ENCODE data around the gene IL1RAPL2.

IL1RAPL2 gene

DNA sequence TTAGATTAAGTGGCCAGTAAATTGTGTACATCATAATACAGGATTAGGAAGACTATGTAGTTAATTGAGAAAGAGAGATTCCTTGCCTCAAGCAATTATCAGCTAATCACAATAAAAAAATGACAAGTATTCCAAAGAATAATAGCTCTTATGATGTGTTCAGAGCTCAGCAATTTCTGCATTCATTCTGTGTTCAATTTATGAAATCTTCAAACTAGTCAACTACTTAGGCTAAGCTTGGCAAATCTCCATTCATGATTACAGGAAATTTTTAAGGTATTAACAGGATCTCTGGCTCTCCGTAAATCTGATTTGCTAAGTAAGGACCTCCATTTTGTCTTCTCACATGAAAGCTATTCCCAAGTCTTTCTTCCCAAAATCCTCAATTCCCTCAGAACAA, 911.4 kb downstream of the IL1RAPL2 start:
- DNase-seq: no peak

DNA sequence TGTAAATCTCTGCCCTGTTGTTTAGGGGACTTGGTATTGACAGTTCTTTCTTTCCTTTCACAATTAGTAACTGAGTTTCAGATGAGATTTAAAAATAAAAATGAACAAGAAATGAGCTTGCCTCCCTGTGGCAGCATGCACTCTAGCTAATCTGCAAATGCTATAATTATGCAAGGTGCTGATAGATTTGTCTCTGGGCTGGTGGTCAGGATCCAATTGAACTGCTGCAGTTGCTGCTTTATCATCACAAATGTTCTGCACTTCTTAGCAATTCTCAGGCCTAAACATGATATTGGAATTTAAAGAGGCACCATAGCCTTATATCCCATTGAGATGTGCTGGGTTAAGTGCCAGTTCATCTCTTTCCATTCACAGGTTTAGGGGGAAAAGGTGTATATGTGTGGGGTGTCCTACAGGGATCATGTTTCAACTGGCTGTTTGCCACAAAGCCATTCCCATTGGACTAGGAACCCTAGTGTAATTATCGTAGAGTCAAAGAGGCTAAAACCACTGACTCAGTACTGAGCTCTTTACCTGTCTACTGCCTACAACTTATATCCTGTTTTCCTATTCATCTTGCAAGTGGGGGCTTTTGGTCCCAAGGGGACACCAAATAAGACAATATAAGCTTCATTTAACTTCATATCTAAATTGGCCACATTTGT, 914.8 kb downstream of the IL1RAPL2 start:
- DNase-seq: no peak

DNA sequence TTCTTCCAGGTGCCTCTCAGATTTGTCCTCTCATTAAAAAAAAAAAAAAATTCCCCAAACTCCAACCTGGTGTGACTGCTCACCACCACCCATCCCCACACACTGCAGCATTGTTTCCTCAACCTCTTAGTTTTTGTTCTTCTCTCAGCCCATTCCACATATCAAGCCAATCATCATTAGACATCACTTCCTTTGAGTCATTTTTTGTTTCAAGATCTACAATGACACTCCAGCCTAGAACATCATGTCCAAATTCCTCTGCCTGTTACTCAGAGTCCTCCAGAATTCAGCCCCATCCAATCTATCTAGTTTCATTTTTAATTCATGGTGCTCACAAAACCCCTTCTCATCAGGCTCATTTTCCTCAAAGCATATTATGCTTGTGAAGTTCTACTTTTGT, 917.0 kb downstream of the IL1RAPL2 start:
- no peak for DNase-seq

DNA sequence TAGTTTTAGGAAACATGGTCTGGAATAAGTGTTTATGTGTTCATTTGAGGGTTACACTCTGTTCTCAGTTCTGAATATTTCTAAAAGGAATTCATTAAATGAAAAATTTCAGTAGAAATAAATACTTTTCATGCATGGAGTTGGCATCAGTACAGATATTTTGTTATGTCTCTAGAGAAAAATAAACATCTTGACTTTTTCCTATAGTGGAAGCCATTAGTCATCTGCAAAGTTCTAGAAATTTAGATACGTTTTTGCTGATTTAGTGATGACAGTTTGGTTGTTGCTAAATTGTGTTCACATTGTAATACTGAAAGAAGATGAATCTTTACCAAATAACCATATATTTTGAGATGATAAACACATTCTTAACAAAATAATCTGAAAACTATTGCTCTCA, 922.7 kb downstream of the IL1RAPL2 start:
- no peak for DNase-seq

DNA sequence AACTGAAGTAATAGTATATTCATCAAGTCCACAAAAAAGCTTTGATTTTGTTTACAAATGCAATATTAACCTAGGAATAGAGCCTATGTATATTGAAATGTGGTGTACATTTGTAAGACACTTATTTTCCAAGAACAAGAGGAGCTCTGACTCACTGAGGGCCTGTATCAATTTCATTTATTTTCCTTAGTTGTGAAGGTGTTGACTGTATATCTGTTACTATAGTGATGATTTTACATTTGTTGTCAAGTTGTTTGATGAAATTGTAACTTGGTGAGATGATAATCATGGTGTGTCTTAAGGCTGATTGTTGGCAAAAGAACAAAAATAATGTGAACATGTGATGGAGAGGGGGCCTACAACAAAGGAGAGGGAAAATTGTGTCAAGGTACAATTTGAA, 929.4 kb downstream of the IL1RAPL2 start:
- no peak for DNase-seq

DNA sequence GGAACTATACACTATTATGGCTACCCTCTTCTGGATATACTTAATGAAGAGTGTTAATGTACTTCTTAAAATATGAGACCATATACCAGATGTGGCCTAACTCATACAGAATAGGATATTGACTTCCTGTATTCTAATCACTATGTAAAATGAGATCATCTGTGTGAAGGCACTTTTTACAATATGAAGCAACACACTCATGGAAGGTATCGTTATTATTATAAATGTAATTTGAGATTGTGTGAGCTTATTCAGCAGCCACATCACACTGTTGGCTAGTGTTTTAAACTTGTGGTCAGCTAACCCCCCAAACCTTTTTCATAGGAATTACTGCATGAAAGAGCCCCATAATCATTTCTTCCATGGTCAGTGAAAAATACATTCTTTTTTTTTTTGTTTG, 936.3 kb downstream of the IL1RAPL2 start:
- DNase-seq: no peak

DNA sequence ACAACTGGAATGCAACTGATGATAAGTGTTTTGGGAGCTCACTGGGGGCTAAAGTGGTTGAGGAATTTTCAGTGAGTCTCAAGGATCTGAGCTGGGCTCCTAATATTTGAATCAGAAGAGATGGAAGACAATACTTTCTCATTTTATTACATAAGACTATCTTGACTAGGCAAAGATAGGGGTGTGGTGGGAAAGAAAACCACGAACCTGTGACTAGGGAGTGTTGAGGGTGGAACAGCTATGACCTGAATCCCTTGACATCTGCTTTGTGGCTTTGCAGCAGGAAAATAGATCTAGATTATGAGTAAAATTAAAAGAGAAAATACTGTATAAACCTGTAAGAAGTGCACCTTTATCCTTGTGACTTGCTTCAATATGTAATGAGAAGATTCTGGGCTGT, 949.6 kb downstream of the IL1RAPL2 start:
- DNase-seq: no peak

DNA sequence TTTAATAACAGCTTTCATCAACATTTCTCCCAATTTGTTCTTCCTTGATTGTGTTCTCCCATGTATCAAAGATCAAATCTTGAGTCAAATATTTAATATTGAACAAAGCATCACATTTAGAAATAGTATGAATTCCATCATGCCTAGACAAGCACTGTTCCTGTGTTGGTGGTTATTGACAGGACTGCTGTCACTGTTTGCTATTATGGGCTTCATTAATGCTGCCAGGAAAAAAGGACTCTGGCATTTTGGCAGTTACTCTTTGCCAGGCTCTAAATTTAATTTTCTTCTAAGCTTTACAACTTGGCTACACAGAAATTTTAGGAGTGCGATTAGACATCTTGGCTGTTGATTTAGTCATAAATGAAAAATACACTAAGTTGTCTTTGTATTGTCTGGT, 960.4 kb downstream of the IL1RAPL2 start:
- DNase-seq: no peak

DNA sequence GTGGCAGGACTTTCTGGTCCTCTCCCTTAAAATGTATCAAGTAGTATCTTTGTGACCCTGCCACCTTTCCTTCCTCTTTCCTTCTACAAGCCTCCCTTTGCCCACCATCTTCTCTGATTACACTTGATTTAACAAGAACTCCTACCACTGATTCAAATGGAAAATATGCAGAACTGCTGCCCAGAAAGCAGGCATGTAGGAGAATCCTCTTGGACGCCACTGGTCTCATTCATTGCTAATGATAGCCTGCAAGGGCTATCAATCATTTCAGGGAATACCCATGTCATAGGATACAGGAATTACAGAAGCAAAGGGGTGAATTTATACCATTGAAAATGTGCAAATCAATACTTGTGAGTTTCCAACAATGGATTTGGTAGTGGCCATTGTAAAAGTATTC, 961.8 kb downstream of the IL1RAPL2 start:
- no peak for DNase-seq

DNA sequence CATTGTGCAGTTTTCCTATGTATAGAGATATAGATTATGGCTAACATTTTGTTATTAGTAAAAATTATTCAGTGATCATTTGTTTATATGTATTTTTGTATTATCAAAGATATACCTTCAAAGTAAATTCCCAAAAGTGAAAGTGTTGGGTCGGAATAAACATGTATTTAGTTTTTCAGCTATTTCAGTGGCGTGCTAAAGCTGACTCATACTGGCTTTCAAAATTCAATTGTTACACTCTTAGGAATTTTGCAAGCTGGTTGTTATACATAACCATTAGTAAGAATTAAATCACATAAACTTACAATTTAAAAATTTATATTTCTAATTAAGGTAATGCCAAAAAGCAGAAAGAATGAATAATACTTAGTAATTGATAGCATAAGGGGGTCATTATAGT, 968.0 kb downstream of the IL1RAPL2 start:
- no peak for DNase-seq

DNA sequence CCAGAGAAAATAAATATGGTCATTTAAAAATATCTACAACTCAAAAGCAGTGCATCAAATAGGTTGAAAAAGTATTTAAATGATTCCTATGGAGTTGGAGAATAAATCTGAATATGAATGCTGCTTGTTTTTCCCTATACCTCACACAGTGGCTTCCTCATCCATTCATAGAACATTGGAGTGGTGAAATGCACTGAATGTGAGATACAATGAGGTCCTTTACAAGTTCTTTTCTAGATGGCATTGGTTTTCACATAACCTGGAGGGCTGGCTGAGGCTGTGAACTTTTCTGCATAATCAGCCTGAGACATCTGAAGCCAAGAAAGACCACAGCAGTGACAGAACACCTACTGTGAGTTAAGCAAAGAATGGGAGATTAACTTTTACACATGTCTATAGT, 977.3 kb downstream of the IL1RAPL2 start:
- DNase-seq: no peak

DNA sequence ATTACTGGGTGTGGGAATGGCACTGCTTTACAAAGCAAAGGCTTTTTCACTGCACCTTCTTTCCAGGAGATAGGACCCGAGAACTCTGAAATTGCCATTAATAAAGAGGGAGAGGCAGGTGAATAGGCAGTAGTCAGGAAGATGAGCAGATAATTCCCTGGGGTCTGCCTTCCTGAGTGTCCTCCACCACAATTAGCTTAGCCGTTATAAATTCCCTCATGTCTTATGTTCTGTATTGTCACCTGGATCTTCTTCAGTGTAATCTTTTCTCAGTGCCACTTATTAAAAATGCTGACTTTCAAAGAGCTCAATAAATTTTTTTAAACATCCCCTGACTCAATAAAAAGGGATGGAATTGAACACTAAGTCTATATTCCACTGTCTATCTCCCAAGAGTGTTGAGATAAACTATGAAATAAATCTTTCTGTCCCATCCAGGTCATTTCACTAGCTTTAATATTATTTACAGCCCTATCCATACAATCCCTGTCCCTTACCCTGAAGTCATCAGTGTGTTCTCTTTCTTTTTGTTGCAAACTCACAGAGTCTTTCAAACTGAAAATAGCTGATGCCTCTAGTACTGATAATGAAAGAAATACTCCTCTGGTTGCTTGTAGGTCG, 984.2 kb downstream of the IL1RAPL2 start:
- DNase-seq: no peak

DNA sequence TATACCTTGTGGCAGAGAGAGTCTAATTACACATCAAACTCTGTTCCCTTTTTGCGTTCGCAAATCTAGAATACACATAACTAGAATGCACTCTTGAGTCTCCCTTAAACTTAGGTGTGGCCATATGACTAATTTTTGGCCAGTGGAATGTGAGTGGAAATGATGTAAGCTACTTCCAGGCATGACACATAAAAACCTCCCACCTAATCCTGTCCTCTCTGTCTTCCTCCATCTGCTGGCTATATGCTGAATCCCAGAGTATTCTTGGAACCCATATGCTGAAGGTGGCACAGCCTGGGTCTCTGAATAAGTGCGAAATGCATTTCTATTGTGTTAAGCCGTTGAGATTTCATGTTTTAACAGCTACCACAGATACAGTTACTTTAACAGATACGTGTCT, 986.4 kb downstream of the IL1RAPL2 start:
- DNase-seq: no peak

DNA sequence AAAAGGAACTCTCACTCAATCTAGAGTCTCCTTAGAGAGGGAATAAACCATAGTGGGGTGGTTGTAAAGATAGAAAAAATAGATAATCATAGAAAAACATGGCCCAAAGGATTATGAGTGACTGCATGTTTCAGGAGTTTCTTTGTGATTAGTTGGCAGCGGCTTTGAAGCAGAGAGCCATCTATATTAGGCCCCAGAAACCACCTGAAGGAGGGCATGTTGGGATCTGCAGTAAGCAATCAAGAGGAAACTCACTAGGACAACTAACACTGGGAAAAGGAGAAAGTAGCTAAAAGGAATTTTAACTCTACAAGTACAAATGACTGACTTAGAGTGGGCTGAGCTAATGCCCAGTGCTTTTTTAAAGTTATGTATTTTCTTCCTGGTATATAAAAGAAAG, 987.1 kb downstream of the IL1RAPL2 start:
- DNase-seq: no peak

DNA sequence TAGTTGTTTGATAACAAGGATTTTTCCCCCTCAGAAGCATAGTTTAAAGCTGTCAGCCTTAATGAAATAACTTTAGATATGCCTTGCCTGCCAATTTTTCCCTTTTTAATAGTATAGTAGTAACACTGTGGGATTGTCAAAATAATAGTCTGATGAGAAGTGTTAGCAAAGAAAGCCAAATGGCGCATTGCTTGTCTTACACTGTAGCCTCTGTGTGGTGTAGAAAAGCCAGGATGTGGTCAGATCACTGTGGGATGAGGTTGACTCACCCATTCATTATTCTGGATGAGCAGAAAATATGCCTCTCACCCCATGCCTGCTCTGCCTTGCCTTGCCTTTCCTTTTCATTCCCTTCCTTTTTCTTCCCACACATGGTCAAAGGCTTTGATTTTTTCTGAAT, 998.5 kb downstream of the IL1RAPL2 start:
- DNase-seq: no peak

DNA sequence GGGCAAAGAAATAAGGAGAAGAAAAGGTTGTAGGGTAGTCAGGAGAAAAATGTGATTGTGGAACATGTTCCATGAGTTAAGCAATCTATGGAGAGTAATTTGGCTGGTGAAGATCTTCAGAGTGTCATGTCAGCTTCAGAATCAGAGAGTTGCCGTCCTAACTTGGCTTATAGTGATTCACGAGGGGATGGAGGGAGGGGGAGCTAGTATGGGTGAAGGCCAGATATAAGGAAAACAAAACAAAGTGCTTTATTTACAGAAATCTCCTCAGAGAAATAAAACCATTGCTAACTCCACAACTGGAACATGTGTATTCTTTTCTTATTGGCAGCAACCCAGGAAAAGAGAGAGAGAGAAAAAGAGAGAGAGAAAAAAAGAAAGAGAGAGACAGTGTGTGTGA, 999.9 kb downstream of the IL1RAPL2 start:
- DNase-seq: no peak

DNA sequence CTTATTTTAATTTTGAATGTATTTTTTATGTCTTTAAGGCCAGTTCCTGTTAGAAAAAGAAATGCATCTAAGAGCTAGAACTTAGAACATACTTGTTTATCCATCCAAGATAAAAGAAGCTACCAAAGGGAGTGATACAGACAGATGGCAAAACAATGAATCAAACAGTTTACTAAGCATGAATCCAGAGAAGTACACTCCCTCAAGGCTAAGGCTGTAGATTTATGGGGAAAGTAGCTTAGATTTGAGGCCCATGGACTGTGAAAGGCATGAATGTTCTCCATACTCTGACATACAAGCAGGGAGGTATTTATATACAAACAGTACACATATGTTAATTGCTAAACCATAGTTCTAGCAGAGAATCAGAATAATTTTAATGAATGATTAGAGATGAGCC, 1001.1 kb downstream of the IL1RAPL2 start:
- DNase-seq: no peak

DNA sequence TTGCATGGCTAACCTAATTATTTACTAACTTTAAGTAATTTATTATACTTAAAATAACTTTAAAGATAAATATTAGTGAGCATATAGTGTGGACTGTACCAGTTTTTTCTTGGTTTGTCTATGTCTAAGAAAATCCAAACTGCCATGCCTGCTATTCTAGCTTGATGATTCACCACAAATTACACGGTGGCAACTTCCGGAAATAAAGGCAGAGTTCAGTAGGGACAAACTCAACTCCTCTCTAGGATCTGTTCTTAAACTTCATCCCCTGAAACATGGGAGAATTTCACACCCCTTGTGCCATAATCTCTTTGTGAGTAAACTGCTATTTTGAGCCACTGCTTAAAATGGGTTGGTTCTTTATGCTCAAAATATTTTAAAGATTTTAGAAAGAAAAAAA, 1042.7 kb downstream of the IL1RAPL2 start:
- no peak for DNase-seq

DNA sequence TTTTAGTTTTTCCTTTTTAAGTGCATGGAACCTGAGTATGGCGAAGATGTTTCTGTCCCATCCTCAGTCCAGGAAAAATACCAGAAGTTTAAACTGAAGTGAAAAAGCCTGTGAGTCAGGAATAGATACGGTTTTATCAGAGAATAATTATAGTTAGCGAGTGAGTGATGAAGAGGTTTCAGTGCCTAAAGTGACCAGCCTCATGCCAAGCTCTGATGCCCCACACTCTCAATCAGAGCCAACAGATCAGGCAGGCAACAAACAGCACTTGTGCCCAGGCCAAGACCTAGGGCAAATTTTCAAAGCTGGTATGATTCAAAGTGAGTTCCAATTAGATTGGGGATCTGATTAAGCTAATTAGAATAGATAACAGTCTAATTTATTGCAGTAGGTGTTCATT, 1043.5 kb downstream of the IL1RAPL2 start:
- no peak for DNase-seq

DNA sequence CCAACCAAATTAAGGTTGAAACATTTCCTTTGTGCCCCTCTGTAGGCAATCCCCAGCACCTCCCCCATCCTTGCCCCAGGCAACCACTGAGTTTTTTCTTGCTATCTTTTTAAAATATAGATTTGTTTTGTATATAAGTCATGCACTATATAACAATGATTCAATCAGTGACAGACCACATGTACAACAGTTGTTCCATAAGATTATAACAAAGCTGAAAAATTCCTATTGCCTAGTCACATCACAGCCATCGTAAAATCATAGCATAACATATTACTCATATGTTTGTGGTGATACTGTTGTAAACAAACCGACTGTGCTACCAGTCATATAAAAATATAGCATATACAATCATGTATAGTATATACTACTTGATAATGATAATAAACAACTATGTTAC, 1044.4 kb downstream of the IL1RAPL2 start:
- no peak for DNase-seq

DNA sequence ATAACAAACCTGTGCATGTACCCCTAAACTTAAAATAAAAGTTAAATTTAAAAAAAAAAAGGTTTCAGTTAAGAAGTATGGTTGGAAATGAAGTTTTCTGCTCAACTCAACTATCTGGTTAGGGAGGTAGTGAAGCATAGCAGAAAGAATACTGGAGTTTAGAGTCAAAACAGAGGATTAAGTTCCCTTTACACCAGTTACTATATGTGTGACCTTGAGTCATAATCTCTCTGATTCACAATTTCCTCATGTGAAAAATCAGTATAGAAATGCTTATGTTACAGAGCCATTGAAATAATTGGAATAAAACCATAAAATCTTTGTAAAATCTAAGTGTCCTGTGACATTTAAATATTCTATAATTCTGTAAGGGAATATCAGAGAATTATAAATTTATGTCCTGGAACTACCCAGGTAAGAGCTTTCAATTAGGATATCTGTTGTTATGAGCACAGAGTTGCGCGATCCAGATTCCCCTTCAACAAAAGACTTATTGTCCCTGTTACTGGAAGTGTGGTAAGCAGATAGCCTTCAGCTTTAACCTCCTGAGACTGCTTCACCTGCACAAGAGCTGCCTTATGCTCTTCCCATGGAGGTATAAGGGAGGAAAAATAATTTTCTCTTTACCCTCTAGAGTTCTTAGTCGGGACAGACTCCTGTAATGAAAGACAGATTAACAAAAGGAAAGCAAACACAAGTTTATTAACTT, 1052.5 kb downstream of the IL1RAPL2 start:
- no peak for DNase-seq

DNA sequence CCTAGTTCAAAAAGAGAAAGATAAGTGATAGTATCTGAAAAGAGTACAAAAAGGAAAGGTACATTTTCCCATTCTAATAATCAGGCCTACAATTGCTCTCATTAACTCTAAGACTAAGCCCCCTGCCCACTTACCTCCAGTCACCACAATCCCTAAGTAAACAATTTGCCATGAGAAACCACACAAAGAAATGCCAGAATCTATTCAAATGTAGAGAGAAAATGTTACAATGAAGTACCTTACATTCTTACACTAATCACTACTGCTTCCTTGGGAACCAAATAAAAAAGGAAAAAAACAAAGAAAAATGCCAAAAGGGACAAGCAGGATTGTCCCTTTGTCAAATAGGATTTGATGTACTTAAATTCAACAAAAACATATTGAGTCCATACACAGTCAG, 1068.2 kb downstream of the IL1RAPL2 start:
- no peak for DNase-seq

DNA sequence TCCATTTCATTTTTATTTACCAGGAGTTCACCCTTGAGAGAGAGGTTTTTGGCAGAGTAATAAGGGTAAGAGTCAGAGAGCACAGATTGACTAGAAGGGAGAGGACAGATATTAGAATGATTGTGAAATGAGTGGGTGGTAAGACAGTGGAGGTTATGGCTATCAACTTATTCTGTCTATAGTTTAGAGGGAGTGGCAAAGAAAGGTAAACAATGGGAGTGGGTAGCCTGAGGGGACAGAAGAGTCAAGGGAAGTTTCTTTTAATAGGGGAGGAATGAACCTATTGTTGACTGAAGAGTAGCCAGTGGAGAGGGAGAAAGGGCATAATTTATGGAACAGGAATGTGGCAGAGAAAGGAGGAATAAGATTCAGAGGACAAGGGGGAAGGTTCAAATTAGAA, 1069.8 kb downstream of the IL1RAPL2 start:
- no peak for DNase-seq

DNA sequence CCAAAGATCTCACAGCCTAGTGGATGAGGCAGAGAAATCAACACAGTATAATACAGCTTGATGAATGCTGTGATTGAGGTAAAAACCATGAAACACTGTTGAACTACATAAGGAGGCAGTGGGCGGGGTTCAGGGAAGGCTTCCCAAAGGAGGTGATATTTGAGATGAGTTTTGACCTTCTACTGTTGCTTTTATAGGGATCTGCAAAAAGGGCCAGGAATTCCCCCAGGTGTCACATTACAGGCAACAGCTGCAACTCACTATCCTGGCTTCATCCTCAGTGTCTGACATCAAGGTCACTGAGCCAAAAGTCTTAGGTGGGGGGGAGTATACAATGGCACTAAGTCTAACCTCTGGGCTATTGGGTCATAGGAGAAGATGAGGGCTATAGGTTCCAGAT, 1070.7 kb downstream of the IL1RAPL2 start:
- no peak for DNase-seq

Measured in NK-92 treated with Interleukin-12 subunit alpha and Interleukin-12 subunit beta, amount 100 ng/mL, for 24 hours (cell line).